ENCODE measurements around the gene XXYLT1.

GRCh38 chr3:195135917-195136316, 135.0 kb downstream of the XXYLT1 start:
- TF ChIP-seq CTCF (IDR thresholded peaks at IDR 0.05) (no peak), EZH2 (IDR thresholded peaks at IDR 0.05) (no peak), EZH2phosphoT487 (IDR thresholded peaks at IDR 0.05) (no peak)
